Psoas muscle (tissue), 8 donors: ENCODE results near the gene MEF2C. TPM values are rescaled to one million over a fixed set of nuclear protein-coding genes. Genes with fewer than 3 reads are reported as not detected.

Source experiments
- ATAC-seq, 4 donors: fragments of 200-7000 bp; cut with Tn5 transposase; one replicate each; pipeline ENCODE4 v1.9.1; 2020; ENCODE audit warnings: moderate library complexity in 3 of 4, mild to moderate bottlenecking in 2 of 4
- DNase-seq, 2 donors: peaks; one replicate each; pipeline ENCODE4 v3.0.0-alpha.2; 2020
- H3K27ac ChIP-seq: fragments of 200-600 bp; one replicate; pipeline ENCODE4 v1.8.0; 2022
- H3K27me3 ChIP-seq, 3 donors: fragments of 200-600 bp in 1 of 3; one replicate each; pipeline versions ENCODE4 v1.6.1 to v1.8.0; 2013 to 2022; ENCODE audit warnings: low read length in 2 of 3, mild to moderate bottlenecking in 2 of 3, moderate library complexity in 1 of 3; ENCODE audit not compliant: insufficient read depth in 3 of 3
- H3K36me3 ChIP-seq, 2 donors: fragments of 200-600 bp in 1 of 2; one replicate each; pipeline versions ENCODE4 v1.6.1 to v1.8.0; 2013 to 2022; ENCODE audit warnings: low read depth in 1 of 2, mild to moderate bottlenecking in 1 of 2, moderate library complexity in 1 of 2; ENCODE audit not compliant: insufficient read depth in 1 of 2
- H3K4me1 ChIP-seq: fragments of 200-600 bp; one replicate; pipeline ENCODE4 v1.8.0; 2022
- H3K4me3 ChIP-seq: fragments of 200-600 bp; one replicate; pipeline ENCODE4 v1.8.0; 2022; ENCODE audit warnings: mild to moderate bottlenecking
- H3K9me3 ChIP-seq: fragments of 200-600 bp; one replicate; pipeline ENCODE4 v1.8.0; 2022
- CTCF ChIP-seq: fragments of 200-600 bp; IDR thresholded peaks from one replicate; pipeline ENCODE4 v1.8.0; 2022; ENCODE audit warnings: antibody characterized with exemption
- WGBS, 3 donors: extraction: QIAGEN DNeasy Blood & Tissue Kit; methylation state at CpG; one replicate each; pipeline versions ENCODE4 v1.1.6 to v1.1.7; 2013; 5-methylcytosine and 5-hydroxymethylcytosine counted together
- intact Hi-C, 2 donors: fragments of 100-400 bp; cut with DNase I; formaldehyde crosslinking; loops; one replicate each; pipeline versions ENCODE4 v1.11.0 to v1.14.2; 2022
- polyA plus RNA-seq, 3 donors: library from polyadenylated mRNA; stranded (reverse); fragments of 200-250 nt; gene quantifications; one replicate each; pipeline ENCODE4 v1.2.3, GENCODE V29; 2013
- total RNA-seq, 4 donors: library from RNA; stranded (reverse); fragmentation: NEBNext Ultra II Directional in 2 of 4; extraction: Animal tissue kit (Norgen Biotek cat#: 25700) in 2 of 4; gene quantifications; one replicate each; pipeline versions ENCODE4 v1.2.1 to v1.2.4, GENCODE V29; 2021 to 2023
- donor health status: healthy with polysubstance abuse.
- donor health status: DM: no; HTN: no; CAD: no; lungs with moderate emphysema.
- donor health status: Bipolar disorder and iron deficiency.
- donor health status: healthy.
- donor health status: DM: yes; HTN: yes; CAD: no.
- donor health status: DM: no; HTN: no; CAD: no.
- donor health status: DM: no; HTN: no; CAD: no.
- donor health status: DM: yes; HTN: yes; CAD: no.

The MEF2C gene
- total and polyA plus RNA-seq, 7 donors, result 9.3 to 530 (median 148) TPM

GRCh38 chr5:88745093-88745696, 137.8 kb downstream of the MEF2C start:
- 42 to 53% (median 47%) methylated on average over 7 of the region's 7 CpGs for WGBS, 3 donors
- intact Hi-C loops, result loop anchor here in 1 of 2 donors (10.0 kb wide), 1 partner anchor 90 kb away; no protein-coding TSS in a partner anchor
- H3K36me3 ChIP-seq, result peaks cover 0 to 33% of the 10 kb centered on the region in 2 donors
- H3K9me3 ChIP-seq, result no peaks in the 10 kb centered on the region
- H3K27ac ChIP-seq, result peak overlapping the region; percentile 84
- H3K27me3 ChIP-seq, result no peaks in the 10 kb centered on the region
- peaks cover 74% of the 10 kb centered on the region for H3K4me1 ChIP-seq
- TF ChIP-seq CTCF, result no peak
- no peak overlapping the region for H3K4me3 ChIP-seq
- DNase-seq (no peak), ATAC-seq (peak; percentile 25 to 84 (median 83))

- H3K4me1 ChIP-seq, result peaks cover 82% of the 10 kb centered on the region
- no peak overlapping the region for H3K4me3 ChIP-seq
- intact Hi-C loops, result loop anchor here in 1 of 2 donors (10.0 kb wide), 1 partner anchor 91 kb away; no protein-coding TSS in a partner anchor
- no peaks in the 10 kb centered on the region for H3K27me3 ChIP-seq
- ATAC-seq (peak in 3 of 4 donors; percentile 34 to 46 (median 44)), DNase-seq (no peak)
- H3K36me3 ChIP-seq, result peaks cover 4 to 24% of the 10 kb centered on the region in 2 donors
- no peaks in the 10 kb centered on the region for H3K9me3 ChIP-seq
- no peak for TF ChIP-seq CTCF
- H3K27ac ChIP-seq, result peak overlapping the region; percentile 84
- WGBS, 3 donors, result 10 to 24% (median 14%) methylated on average over 2 of the region's 2 CpGs
Observed at GRCh38 chr5:88743231-88743834, 139.7 kb downstream of the MEF2C start.

DNA sequence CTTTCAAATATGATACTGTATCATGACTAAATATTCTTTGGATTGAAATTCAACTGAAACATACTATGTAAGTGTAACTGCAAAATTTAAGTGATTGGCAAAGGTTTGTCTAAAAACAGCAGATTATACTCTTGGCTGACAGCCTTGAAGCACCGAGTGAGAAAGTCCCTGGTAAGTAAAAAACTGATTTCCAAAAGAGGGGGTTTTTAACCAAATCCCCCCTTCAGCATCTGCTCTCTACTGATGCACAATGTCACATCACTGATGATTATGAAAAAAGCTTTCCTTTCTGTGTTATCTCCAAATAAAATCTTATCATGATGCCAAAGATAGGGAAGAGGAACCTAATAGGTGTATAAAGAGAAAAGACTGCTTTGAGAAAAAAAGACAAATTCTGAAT, 141.0 kb downstream of the MEF2C start:
- no peak for TF ChIP-seq CTCF
- no peaks in the 10 kb centered on the region for H3K9me3 ChIP-seq
- H3K36me3 ChIP-seq, result peaks cover 4 to 29% of the 10 kb centered on the region in 2 donors
- peaks cover 82% of the 10 kb centered on the region for H3K4me1 ChIP-seq
- H3K27me3 ChIP-seq, result no peaks in the 10 kb centered on the region
- DNase-seq, result no peak
- intact Hi-C loops, result loop anchor here in 1 of 2 donors (10.0 kb wide), 1 partner anchor 93 kb away; no protein-coding TSS in a partner anchor
- H3K4me3 ChIP-seq, result no peak overlapping the region
- ATAC-seq, result no peak
- H3K27ac ChIP-seq, result peak overlapping the region; percentile 84
- 21 to 73% (median 34%) methylated on average over 1 of the region's 1 CpG for WGBS, 3 donors

- no peak for DNase-seq
- H3K27ac ChIP-seq, result peak overlapping the region; percentile 84
- intact Hi-C loops, result loop anchor here in 1 of 2 donors (10.0 kb wide), 1 partner anchor 94 kb away; no protein-coding TSS in a partner anchor
- peaks cover 4 to 27% of the 10 kb centered on the region in 2 donors for H3K36me3 ChIP-seq
- no peak overlapping the region for H3K4me3 ChIP-seq
- no peak for ATAC-seq
- no peaks in the 10 kb centered on the region for H3K9me3 ChIP-seq
- H3K4me1 ChIP-seq, result peaks cover 78% of the 10 kb centered on the region
- H3K27me3 ChIP-seq, result no peaks in the 10 kb centered on the region
- 60 to 74% (median 70%) methylated on average over 5 of the region's 5 CpGs for WGBS, 3 donors
- no peak for TF ChIP-seq CTCF
Observed at GRCh38 chr5:88740604-88741185, 142.3 kb downstream of the MEF2C start.
